NOMO-1 treated with DMSO at 0.1 percent for 48 hours (cell line): ENCODE results near the gene GRIN2A.

Experiments used
- DNase-seq: peaks from one replicate; lab custom pipeline; 2025; ENCODE audit not compliant: unreplicated experiment; lab: John Stamatoyannopoulos, UW

The GRIN2A gene

DNA sequence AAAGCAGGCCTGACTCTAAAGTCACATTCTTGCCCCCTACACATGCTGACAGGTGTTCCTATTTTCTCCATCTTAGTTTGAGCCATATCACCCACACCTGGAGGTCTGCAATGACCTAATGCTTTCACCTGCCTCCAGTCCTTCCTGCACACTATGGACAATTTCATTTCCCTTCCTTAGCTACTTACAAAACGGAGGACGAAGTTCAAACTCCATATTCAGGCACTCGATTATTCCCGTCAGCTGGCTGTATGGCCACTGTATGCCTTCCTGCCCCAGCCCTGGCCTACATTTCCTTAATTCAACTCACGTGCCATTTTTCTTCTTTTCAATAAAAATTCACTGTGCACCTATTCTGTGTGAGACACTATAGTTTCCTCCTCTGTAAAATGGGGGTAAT lies 44.9 kb downstream of the GRIN2A start:
- no peak for DNase-seq

DNA sequence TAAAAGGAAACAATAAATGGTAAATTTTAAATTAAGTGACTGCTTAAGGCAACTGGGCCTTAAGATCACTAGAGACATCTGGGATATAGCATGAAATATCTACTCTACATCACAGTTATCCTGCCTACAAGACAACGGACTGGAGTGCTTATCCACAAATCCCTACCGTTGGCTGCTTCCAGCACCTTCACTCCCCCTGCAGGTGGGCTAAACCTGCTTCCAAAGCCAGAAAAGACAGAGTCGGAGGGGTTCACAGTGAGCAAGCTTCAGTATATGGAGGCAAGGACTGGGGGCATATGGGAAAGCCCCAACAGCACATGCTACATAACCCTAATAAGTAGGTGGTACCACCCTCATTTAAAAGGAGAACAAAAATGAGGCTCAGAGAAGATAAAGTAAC lies 45.3 kb downstream of the GRIN2A start:
- no peak for DNase-seq

DNA sequence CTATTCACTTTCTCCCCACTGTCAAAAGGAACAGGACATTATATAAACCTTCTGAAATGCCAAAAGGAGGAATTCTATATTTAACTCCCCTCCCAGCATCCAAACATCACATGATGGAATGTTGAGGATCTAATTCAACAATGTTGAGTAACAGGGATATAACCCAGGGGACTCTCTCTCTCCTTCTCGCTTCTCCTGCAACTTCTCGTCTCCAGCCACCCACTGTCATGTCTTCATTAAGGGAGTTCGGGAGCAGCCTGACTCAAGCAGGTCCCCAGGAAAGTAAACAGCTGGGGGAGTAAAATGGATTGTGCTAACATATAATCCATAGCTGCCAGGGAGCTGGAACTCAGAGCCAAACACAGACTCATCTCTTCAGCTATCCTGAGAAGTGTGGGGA lies 51.7 kb downstream of the GRIN2A start:
- DNase-seq: no peak

DNA sequence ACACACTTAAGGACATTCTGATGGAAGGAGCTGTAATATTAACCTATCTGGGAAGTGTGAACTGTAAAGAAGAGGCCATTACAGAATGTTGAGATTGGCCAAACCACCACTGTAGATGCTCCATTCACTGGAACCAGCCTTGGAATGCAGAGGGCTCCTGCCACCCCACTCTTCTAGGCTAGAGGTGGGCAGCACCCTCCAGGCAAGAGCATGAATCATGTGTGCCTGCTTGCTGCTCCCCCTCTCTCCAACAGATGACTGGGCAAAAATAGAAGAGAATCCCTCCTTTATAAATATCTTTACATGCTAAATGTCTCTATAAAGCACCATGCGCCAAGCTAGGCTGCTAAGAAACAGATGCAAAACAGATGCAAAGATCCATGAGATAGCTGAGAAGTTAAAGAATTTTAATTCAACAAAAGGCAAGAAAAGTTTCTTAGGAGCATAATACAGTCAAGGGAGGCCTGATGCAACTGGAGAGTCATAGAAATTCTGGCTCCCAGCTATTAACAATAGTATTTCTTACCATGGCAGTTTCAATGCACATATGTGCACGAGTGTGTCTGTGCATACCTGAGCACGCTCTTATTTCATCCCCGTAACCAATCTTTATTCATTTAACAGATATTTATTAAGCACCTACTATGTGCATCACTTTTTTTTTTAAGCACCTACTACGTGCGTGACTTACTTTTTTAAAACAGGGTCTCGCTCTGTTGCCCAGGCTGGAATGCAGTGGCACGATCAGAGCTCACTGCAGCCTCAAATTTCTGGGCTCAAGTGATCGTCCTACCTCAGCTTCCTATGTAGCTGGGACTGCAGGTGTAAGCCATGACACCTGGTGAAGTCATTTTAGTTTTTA lies 53.6 kb downstream of the GRIN2A start:
- no peak for DNase-seq

DNA sequence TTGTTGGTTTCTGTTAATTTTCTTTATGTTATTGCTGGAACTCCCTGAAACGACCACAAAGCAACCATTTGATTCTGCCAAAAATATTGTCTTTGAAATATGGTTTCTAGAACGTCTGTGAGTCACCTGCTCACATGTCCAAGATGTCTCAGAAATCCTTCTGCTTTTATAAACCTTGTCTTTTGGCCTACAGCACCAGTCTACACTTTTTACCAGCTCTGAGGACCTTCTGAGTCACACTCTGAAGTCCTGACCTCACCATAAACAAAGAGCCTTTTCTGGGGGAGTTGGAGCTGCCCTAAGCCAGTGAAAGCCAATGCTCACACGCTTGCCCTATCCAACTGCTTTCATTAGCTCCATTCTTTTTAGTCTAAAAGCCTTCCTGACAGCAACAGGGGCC lies 55.5 kb downstream of the GRIN2A start:
- DNase-seq: no peak

DNA sequence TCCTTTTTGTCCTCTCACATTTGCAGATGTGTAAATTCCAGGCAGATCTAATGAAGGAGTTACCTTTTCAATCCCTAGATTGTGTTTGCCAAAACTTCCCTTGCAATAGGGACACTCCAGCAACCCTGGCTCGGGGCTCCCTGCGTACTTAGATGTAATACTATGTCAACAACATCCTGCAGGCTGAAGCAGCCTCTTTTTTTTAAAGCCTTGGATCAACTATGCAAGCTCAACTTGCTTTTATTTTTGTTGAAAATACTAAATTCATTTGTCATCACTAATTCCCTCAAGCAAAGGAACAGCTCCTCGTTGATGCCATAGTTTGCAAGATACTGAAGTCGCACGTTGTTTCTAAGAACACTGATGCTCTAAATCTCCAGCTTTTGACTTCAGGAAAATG lies 59.1 kb downstream of the GRIN2A start:
- DNase-seq: no peak

DNA sequence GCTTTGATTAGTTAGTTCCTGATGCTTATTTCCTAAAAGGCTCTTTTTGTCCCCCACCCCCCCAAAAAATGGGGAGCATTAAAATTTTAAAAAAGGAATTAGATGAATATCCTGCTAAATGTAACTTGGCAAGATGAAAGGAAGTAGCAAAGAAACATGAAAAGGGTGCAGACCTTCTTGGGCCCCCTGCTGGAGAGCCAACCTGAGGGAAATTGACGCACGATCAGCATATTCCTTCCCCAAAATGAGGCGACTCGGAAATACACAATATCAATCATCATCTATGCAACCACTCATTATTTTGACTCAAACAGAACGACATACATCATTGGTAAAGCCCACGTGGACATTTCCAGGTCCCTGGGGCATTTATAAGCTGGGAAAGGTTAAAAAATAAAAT lies 59.7 kb downstream of the GRIN2A start:
- DNase-seq: no peak

DNA sequence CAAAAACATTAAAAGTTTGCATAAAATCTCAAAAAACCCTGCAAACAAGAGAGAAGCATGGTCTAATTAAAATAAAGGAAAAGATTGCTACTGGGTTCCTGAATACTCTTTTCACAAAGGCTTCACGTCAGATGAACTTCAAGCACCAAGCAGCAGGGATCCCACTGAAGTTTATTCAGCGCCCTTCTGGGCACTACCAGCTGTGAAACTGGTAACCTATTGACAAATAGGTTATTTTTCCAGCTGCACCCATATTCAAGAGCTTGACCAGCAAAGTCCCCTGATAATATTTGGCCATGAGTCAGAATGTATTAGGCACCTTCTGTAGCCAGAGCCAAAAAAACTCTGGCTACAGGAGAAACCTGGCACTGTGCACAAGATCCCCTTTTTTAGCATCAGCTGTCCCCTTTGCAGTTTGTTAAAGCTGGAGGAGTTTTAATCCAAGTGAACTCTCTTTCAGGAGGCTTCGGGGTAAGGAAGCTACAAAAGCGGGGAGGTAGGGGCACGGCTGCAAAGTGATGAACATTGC lies 60.3 kb downstream of the GRIN2A start:
- no peak for DNase-seq

DNA sequence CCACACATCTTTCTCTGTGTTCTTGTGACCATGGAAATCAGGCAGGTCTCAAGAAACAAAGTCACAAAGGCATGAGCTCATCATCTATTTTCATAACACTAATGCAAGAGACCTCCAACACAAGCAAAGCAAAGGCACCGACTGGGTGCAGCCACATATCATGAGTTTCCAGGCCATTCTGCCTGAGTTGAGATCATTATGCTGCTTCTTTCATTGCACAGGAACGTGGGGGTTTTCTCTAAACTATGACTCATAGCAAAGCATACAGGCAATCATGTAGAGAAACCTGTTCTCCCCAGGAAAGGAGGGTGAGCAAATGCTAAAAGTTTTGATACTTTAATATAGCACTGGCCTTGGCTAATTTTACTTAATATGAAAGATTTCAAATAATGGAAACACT lies 60.7 kb downstream of the GRIN2A start:
- DNase-seq: no peak

DNA sequence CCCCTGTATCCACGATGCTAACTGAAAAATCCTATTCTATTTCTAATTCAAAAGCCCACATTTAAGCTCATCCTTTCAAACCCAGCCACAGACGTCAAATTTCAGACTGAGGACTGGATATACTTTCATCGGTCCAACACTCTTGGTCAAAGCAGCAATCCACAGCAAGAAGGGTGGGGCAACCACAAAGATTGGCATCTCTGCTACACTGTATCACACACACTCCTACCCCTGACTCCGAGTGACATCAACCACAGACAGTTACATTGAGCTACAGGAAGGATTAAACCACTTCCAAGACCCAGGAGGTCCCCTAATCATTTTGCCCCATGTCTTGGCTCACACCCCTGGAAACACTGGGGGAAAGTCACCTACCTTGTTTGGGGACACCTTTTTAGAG lies 61.3 kb downstream of the GRIN2A start:
- no peak for DNase-seq

DNA sequence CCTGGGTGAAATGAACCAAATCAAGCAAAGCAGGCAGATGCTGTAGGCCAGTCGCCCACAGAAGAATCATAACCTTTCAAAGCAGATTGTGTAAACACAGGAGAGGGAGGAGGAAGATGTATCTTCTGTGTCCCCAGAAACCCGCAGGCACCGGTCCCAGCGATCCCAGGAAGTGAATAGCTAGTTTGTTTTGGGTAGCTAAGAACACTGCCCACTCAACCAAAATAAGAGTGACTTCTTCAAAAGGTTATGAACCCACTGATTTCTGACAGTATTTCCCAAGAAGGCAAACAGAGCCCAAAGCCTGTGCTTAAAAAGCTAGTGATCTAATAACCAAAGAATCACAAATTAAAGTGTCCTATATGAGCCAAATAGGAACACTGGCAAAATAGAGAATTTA lies 67.8 kb downstream of the GRIN2A start:
- no peak for DNase-seq

DNA sequence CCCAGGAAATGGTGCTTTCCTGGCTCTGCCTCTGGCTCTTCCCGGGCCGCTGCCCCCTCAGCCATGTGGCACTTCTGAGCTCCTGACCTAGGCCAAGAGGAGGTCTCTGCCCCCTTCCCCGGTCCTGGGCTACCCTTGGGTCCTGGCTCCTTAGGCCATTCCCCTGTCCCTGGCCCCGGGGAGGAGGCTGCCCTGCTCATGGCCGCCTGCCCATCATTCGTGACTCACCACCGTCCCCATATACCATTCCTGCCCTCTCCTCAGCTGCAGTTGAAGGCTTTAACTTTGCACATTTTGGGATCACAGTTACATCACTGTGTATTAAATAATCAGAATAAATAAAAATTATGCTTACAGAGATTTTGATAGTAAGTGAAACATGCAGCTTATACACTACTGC lies 69.0 kb downstream of the GRIN2A start:
- no peak for DNase-seq

DNA sequence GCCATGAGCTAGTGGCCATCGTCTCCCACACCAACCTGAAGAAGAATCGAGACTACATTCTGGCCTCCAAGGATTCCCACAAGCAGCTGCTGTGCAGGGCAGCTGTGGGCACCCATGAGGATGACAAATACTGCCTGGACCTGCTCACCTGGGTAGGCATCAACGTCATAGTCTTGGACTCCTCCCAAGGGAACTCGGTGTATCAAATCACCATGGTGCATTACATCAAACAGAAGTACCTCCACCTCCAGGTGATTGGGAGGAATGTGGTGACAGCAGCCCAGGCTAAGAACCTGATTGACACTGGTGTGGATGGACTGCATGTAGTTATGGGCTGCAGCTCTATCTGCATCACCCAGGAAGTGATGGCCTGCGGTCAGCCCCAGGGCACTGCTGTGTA lies 70.2 kb downstream of the GRIN2A start:
- no peak for DNase-seq

DNA sequence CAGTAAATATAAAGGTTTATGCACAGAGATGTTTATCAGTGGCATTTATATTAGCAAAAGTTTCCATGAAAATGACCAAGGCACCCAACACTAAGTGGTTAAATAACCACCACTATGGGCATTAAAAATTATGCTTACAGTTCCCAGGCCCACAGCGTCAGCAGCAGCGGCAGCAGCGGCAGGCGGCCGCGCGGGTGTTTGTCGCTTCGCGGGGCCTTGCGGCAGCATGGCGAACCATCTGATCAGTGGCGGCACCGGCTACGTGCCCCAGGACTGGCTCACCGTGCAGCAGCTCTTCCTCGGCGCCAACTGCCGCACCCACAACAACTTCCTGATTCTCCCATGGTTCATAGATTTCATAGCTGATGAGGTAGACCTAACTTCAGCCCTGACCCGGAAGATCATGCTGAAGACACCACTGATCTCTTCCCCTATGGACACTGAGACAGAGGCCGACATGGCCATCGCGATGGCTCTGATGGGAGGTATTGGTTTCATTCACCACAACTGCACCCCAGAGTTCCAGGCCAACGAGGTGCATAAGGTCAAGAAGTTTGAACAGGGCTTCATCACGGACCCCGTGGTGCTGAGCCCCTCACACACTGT lies 71.0 kb downstream of the GRIN2A start:
- no peak for DNase-seq

DNA sequence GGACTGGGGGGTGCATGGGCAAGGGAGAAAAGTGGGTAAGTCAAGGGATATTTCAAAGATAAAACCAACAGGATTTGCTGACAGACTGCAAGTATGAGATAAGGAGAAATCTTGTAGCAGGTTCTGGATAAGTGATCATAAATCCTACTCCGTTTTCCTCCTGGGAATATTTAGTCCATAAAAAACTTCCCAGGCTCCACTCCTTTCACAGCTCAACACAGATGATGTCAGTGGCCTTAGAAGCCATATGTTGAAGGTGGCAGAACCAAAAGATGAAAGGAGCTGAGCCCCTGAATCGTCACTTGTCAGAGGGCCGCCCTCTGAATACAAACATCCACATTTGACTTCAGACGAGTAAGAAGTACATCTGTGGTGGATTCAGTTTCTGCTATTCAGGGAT lies 71.7 kb downstream of the GRIN2A start:
- DNase-seq: no peak

DNA sequence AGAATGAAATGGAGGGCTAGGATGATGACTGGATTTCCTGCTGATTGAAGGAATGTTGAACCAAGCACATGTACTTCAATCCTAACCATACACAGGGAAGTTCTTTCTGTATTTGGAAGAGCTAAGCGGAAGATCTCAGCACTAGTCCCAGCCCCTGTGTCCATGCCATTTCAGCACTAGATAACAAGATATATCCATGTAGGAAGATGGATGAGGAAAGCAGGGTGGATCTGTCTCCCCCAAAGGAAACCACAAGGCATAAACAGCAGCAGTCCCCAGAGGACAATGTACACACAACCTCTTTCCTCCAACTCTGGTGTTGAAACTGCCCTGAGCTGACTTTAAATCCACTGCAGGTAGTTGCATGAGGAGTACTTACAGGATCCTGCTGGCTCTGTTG lies 75.1 kb downstream of the GRIN2A start:
- DNase-seq: no peak

DNA sequence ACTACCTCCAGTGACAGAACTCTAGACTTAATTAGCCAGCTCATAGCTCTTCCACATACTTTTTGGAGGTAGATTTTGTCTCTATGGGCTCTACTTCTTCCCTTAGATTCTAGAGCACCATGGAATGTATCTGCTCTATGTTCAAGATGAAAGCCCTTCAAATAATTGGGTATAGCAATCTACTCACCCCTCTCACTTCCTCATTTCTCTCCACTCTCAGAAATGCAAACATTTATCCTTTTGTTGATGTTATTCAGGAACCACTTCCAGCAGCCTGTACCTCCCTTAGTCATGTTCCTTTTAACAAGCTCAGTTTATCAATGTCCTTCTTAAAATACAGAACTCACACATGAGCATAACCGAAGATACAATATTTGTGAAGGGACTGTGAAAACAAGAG lies 78.5 kb downstream of the GRIN2A start:
- DNase-seq: no peak

DNA sequence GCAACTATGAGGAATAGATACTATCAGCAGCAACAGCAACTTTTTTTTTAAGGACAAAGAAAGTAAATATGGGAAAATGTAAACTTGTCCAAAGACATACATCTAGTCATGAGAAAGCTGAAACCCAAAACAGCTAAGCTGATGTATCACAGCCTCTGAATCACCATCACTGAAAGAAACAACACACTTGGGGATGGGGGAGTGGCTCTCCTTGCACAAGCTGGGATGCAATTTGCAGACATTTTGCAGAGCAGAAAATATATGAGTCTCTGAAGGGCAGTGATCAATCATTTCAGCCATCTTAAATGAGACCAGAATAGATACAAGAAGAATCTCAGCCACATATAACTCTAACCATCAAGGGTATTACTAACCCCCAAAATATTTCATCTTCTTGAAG lies 79.1 kb downstream of the GRIN2A start:
- no peak for DNase-seq

DNA sequence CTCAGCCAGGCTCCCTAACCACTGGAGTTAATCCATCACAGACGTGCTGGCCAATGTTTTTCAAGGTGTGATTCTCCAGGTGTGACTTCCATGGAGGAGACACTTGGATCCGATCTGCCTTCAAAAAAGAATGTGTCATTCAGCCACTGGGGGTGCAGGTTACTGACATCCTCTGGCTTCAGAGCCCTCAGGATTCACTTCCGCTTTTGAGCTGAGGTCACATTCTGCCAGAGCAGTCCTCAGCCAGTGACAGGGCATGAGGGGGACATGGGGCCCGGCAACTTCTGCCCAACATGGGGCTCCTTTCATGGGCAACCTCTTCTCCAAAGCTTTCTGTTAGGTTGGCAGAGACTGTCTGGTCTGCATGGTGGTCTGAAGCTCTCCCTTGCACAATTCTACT lies 81.4 kb downstream of the GRIN2A start:
- no peak for DNase-seq

DNA sequence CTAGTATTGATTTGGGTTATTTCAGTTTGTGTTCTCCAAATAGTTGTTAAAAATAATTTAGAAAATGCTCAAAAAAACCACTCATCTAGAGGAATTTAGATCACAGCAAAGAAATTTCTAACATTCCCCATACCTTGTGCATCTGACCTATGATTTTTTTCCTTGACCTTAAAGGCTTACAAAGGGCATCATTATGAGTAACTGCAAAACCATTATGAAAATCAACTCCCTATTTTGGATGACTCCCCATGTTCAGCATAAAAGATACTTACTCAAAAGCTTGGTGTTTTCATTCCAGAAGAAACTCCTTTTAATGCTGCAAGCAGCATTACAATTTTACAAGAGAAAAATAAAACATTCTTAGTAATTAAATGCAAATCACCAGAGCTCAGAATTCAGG lies 83.2 kb downstream of the GRIN2A start:
- no peak for DNase-seq

DNA sequence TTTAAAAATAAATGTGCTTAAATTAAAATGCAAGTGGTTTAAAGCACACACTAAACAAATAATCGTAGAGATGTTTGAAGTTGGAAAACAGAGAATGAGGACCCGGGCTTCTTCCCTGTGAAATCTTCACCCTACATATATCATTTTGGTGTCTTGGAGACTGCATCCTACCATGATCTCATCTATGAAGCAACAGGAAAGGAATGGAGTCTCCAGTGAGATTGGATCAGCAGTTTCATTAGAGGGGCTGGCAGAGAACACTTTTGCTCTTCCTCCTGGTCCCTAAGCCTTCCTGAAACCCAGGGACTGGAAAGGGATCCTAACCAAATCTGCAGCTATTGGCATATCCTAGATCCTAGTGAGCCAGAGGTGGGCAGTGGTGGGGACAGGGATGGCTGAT lies 85.0 kb downstream of the GRIN2A start:
- DNase-seq: no peak

DNA sequence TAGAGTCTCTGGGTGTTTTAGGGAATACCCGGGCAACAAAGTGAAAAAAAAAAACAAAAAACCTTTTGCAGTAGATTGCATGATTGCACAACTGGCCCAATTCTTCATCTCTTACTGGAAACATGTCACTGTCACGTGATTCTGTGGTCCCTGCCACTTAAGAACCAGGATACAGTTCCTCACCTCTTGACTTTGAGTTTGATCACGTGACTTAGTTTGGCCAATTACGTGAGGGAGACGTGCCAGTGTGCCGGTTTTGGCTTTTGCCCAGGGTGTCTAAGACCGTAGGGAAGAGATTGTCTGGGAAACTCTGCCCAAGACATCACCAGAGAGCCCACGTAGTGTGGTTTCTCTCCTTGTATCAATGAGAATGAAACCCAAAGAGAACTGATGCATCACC lies 88.7 kb downstream of the GRIN2A start:
- DNase-seq: no peak

DNA sequence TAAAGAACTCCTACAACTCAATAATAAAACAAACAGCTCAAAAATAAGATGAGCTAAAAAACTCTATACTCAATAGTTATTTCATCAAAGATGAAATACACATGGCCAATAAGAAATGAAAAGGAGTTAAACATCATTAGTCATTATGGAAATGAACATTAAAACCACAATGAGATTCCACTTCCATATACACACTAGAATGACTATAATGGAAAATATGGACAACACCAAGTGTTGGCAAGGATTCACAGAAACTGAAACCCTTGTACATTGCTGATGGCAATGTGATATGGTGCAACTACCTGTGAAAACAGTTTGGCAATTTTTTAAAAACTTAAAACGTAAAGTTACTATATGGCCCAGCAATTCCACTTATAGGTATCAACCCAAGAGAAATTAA lies 91.4 kb downstream of the GRIN2A start:
- DNase-seq: no peak
